ENCODE measurements around the gene GNGT2. TPM values are rescaled to one million over a fixed set of nuclear protein-coding genes. Genes with fewer than 3 reads are reported as not detected.
A peak's percentile ranks its signal among the peaks of the same experiment; 100 is the strongest.

GNGT2 gene
- total RNA-seq (2021) (7.4 and 9.4 TPM in 2 replicates), Bru-seq, nascent RNA (percentile 51 among the genes with signal in this experiment), BruChase-seq, experiment 1, labeled RNA remaining after a 2-hour chase (percentile 48 among the genes with signal in this experiment), BruChase-seq, experiment 2, labeled RNA remaining after a 6-hour chase (percentile 65 among the genes with signal in this experiment)
- long read RNA-seq, transcript GNGT2-201 (4 exons, 889 nt), result major isoform, 16 of 22 reads
- long read RNA-seq, partial matches to known transcripts, result 0 of 22 reads
- long read RNA-seq, other reads (novel, unspliced or antisense), result 2 of 22 reads

GRCh38 chr17:49210158-49211029 is at the start of gene GNGT2, which contains the start of gene ABI3:
GNGT2 (minus strand) TSS chr17:49210574; CDS start chr17:49207422, 3,152 bp downstream.
ABI3 (plus strand) TSS chr17:49210707; CDS start chr17:49210725, 18 bp downstream.
- Histone ChIP-seq H3F3A (ENCODE audit: insufficient read depth, low read depth) (no peaks in the 10 kb centered on the region), H3K9me2 (ENCODE audit: insufficient read depth) (no peaks in the 10 kb centered on the region), H3K27ac (no peak within 1 kb of the TSS), H3K36me3 (ENCODE audit: low read depth) (no peaks in the 10 kb centered on the region), H3K4me3 (no peak within 1 kb of the TSS), H4K20me1 (ENCODE audit: insufficient read depth) (no peaks in the 10 kb centered on the region), H3K4me1 (replicated peaks; ENCODE audit: insufficient read depth) (peaks cover 8% of the 10 kb centered on the region; the same call in 1 of the 2 replicates), H3K79me2 (ENCODE audit: low read depth) (no peaks in the 10 kb centered on the region), H3K27me3 (ENCODE audit: insufficient read depth, low read depth) (0 out of 2 replicates have a peak, but pooled peaks cover 7% of the 10 kb centered on the region), H3K9me3 (ENCODE audit: insufficient read depth, low read depth) (no peaks in the 10 kb centered on the region), H2AFZ (no peak within 1 kb of the TSS), H3K4me2 (no peak within 1 kb of the TSS)
- no peak for DNase-seq
- intact Hi-C loops (cut with micrococcal nuclease; ENCODE audit: unreplicated experiment), result no loop called here
- ChIA-PET CTCF (interaction anchor here (1.7 kb wide), 1 partner anchor 12 kb away, joined by 5 read pairs; no protein-coding TSS in a partner anchor), POLR2A (ENCODE audit: unreplicated experiment) (no interaction called here)
- TF ChIP-seq EZH2 (IDR thresholded peaks at IDR 0.05; ENCODE audit: low read depth) (no peak), CTCF (conservative IDR thresholded peaks at IDR 0.05) (no peak)
- BruUV-seq (replicated peaks), result no TSS peak

GRCh38 chr17:49259663-49260010 is 49.3 kb upstream of the GNGT2 start:
- Histone ChIP-seq H3K36me3 (ENCODE audit: low read depth) (no peaks in the 10 kb centered on the region), H2AFZ (peak overlapping the region; percentile 90), H3F3A (ENCODE audit: insufficient read depth, low read depth) (peaks cover 10% of the 10 kb centered on the region; the same call in 1 of the 2 replicates), H3K9me3 (ENCODE audit: insufficient read depth, low read depth) (no peaks in the 10 kb centered on the region), H4K20me1 (ENCODE audit: insufficient read depth) (no peaks in the 10 kb centered on the region), H3K27ac (no peak overlapping the region), H3K4me1 (replicated peaks; ENCODE audit: insufficient read depth) (0 out of 2 replicates have a peak, but pooled peaks cover 3% of the 10 kb centered on the region), H3K79me2 (ENCODE audit: low read depth) (no peaks in the 10 kb centered on the region), H3K4me2 (peak overlapping the region; percentile 81), H3K27me3 (ENCODE audit: insufficient read depth, low read depth) (no peaks in the 10 kb centered on the region), H3K4me3 (peak overlapping the region; percentile 58; the same call in 1 of the 2 replicates), H3K9me2 (ENCODE audit: insufficient read depth) (no peaks in the 10 kb centered on the region)
- intact Hi-C loops (cut with micrococcal nuclease; ENCODE audit: unreplicated experiment), result no loop called here
- no TSS peak for BruUV-seq (replicated peaks)
- TF ChIP-seq EZH2 (IDR thresholded peaks at IDR 0.05; ENCODE audit: low read depth), result no peak
- TF ChIP-seq CTCF (conservative IDR thresholded peaks at IDR 0.05), result no peak
- ChIA-PET CTCF (no interaction called here), POLR2A (ENCODE audit: unreplicated experiment) (no interaction called here)
- DNase-seq, result no peak

GRCh38 chr17:49258394-49258793 is 48.0 kb upstream of the GNGT2 start:
- no peaks in the 10 kb centered on the region for H3K79me2 ChIP-seq (ENCODE audit: low read depth)
- no peak overlapping the region for H3K27ac ChIP-seq
- H3K9me2 ChIP-seq (ENCODE audit: insufficient read depth), result no peaks in the 10 kb centered on the region
- H3F3A ChIP-seq (ENCODE audit: insufficient read depth, low read depth), result peaks cover 10% of the 10 kb centered on the region; the same call in 1 of the 2 replicates
- no peaks in the 10 kb centered on the region for H3K27me3 ChIP-seq (ENCODE audit: insufficient read depth, low read depth)
- intact Hi-C loops (cut with micrococcal nuclease; ENCODE audit: unreplicated experiment), result no loop called here
- CTCF ChIA-PET, result no interaction called here
- no peak for DNase-seq
- POLR2A ChIA-PET (ENCODE audit: unreplicated experiment), result interaction anchor here (0.6 kb wide), 2 partner anchors 9 to 230 kb away, joined by 14 to 31 read pairs; no protein-coding TSS in a partner anchor
- H3K9me3 ChIP-seq (ENCODE audit: insufficient read depth, low read depth), result no peaks in the 10 kb centered on the region
- H3K4me1 ChIP-seq (replicated peaks; ENCODE audit: insufficient read depth), result 0 out of 2 replicates have a peak, but pooled peaks cover 3% of the 10 kb centered on the region
- H4K20me1 ChIP-seq (ENCODE audit: insufficient read depth), result no peaks in the 10 kb centered on the region
- H2AFZ ChIP-seq, result no peak overlapping the region
- no peak overlapping the region for H3K4me2 ChIP-seq
- H3K36me3 ChIP-seq (ENCODE audit: low read depth), result no peaks in the 10 kb centered on the region
- no peak for TF ChIP-seq EZH2 (IDR thresholded peaks at IDR 0.05; ENCODE audit: low read depth)
- TF ChIP-seq CTCF (conservative IDR thresholded peaks at IDR 0.05), result no peak
- no TSS peak for BruUV-seq (replicated peaks)
- H3K4me3 ChIP-seq, result no peak overlapping the region

All from PC-9 (cell line).